Neuronal stem cell (in vitro differentiated cells): ENCODE results near the gene CCDC154.
A peak's percentile ranks its signal among the peaks of the same experiment; 100 is the strongest.

Experiments used
- DNase-seq: peaks from one replicate; pipeline ENCODE4 v3.0.0-alpha.2; 2013; ENCODE audit warnings: low spot score
- H2AFZ ChIP-seq: one replicate; pipeline ENCODE4 v1.6.1; 2013; ENCODE audit warnings: mild to moderate bottlenecking, low read length, inconsistent platforms
- H2AK5ac ChIP-seq: 2 replicates; pipeline ENCODE4 v1.6.1; 2013; ENCODE audit warnings: low read depth, mild to moderate bottlenecking, inconsistent platforms, low read length, moderate library complexity, mixed read lengths
- H2BK120ac ChIP-seq: 2 replicates; pipeline ENCODE4 v1.6.1; 2013; ENCODE audit warnings: low read depth, mild to moderate bottlenecking, inconsistent platforms, low read length, moderate library complexity, mixed read lengths
- H2BK12ac ChIP-seq: one replicate; pipeline ENCODE4 v1.6.1; 2013; ENCODE audit warnings: low read length, inconsistent platforms
- H2BK15ac ChIP-seq: 2 replicates; pipeline ENCODE4 v1.6.1; 2013; ENCODE audit warnings: mild to moderate bottlenecking, low read length, inconsistent platforms, mixed read lengths
- H2BK5ac ChIP-seq: one replicate; pipeline ENCODE4 v1.6.1; 2013; ENCODE audit warnings: inconsistent platforms, mild to moderate bottlenecking, low read length, moderate library complexity
- H3K14ac ChIP-seq: one replicate; pipeline ENCODE4 v1.6.1; 2013; ENCODE audit warnings: low read length, inconsistent platforms
- H3K18ac ChIP-seq: 2 replicates; pipeline ENCODE4 v1.6.1; 2013; ENCODE audit warnings: low read length, inconsistent platforms
- H3K23ac ChIP-seq: 2 replicates; pipeline ENCODE4 v1.6.1; 2013; ENCODE audit warnings: low read depth, mild to moderate bottlenecking, mixed read lengths, low read length, inconsistent platforms; ENCODE audit not compliant: poor library complexity
- H3K27ac ChIP-seq: replicated peaks from 3 replicates; pipeline ENCODE4 v1.5.1; 2013; ENCODE audit warnings: low read length, inconsistent platforms
- H3K27me3 ChIP-seq, 3 experiments: 2 replicates each; pipeline ENCODE4 v1.6.1; 2013; ENCODE audit warnings: low read length in 3 of 3, mild to moderate bottlenecking in 2 of 3, inconsistent platforms in 1 of 3, low read depth in 1 of 3, mixed read lengths in 1 of 3, moderate library complexity in 1 of 3; ENCODE audit not compliant: control insufficient read depth in 3 of 3, insufficient read depth in 3 of 3
- H3K36me3 ChIP-seq, 2 donors: replicated peaks in 1 of 2; 2 replicates each; pipeline ENCODE4 v1.6.1; 2013; ENCODE audit warnings: low read length in 2 of 2; ENCODE audit not compliant: control insufficient read depth in 2 of 2, insufficient read depth in 2 of 2
- H3K4ac ChIP-seq: 2 replicates; pipeline ENCODE4 v1.6.1; 2013; ENCODE audit warnings: inconsistent platforms, mild to moderate bottlenecking, low read length, moderate library complexity
- H3K4me1 ChIP-seq, 2 donors: 1 replicate in 1 of 2; 2 replicates in 1 of 2; pipeline ENCODE4 v1.6.1; 2013; ENCODE audit warnings: low read length in 2 of 2, low read depth in 1 of 2; ENCODE audit not compliant: control insufficient read depth in 2 of 2, insufficient read depth in 1 of 2
- H3K4me2 ChIP-seq: one replicate; pipeline ENCODE4 v1.6.1; 2013; ENCODE audit warnings: mild to moderate bottlenecking, low read length, inconsistent platforms; ENCODE audit not compliant: insufficient read depth, poor library complexity, severe bottlenecking
- H3K4me3 ChIP-seq, 2 donors: 2 replicates each; pipeline ENCODE4 v1.5.1; 2013; ENCODE audit warnings: low read length in 2 of 2, mild to moderate bottlenecking in 2 of 2, inconsistent platforms in 1 of 2, moderate library complexity in 1 of 2
- H3K79me1 ChIP-seq: one replicate; pipeline ENCODE4 v1.6.1; 2013; ENCODE audit warnings: low read depth, mild to moderate bottlenecking, inconsistent platforms, low read length, moderate library complexity
- H3K9ac ChIP-seq: one replicate; pipeline ENCODE4 v1.6.1; 2013; ENCODE audit warnings: mild to moderate bottlenecking, low read depth, low read length, inconsistent platforms; ENCODE audit not compliant: poor library complexity
- H3K9me3 ChIP-seq, 2 donors: replicated peaks in 1 of 2; 2 replicates each; pipeline versions ENCODE3 to v1.6.1; 2013; ENCODE audit warnings: low read length in 2 of 2, mild to moderate bottlenecking in 2 of 2, inconsistent platforms in 1 of 2, low read depth in 1 of 2, mixed read lengths in 1 of 2, moderate library complexity in 1 of 2; ENCODE audit not compliant: control insufficient read depth in 2 of 2, insufficient read depth in 1 of 2
- H4K8ac ChIP-seq: one replicate; pipeline ENCODE4 v1.6.1; 2013; ENCODE audit warnings: low read depth, mild to moderate bottlenecking, inconsistent platforms, low read length, moderate library complexity
- H4K91ac ChIP-seq: one replicate; pipeline ENCODE4 v1.6.1; 2013; ENCODE audit warnings: low read length, low read depth, mild to moderate bottlenecking, inconsistent platforms; ENCODE audit not compliant: poor library complexity
- whole genome bisulfite sequencing, 2 donors: extraction: QIAGEN DNeasy Blood & Tissue Kit; methylation state at CpG; one replicate each; pipeline ENCODE4 v1.1.7; 2013; ENCODE audit warnings: missing lambda C conversion rate in 2 of 2, mixed read lengths in 1 of 2; ENCODE audit not compliant: insufficient read length in 2 of 2, insufficient replicate concordance in 1 of 2; ENCODE audit errors: extremely low coverage in 2 of 2; 5-methylcytosine and 5-hydroxymethylcytosine counted together

CCDC154 gene

DNA sequence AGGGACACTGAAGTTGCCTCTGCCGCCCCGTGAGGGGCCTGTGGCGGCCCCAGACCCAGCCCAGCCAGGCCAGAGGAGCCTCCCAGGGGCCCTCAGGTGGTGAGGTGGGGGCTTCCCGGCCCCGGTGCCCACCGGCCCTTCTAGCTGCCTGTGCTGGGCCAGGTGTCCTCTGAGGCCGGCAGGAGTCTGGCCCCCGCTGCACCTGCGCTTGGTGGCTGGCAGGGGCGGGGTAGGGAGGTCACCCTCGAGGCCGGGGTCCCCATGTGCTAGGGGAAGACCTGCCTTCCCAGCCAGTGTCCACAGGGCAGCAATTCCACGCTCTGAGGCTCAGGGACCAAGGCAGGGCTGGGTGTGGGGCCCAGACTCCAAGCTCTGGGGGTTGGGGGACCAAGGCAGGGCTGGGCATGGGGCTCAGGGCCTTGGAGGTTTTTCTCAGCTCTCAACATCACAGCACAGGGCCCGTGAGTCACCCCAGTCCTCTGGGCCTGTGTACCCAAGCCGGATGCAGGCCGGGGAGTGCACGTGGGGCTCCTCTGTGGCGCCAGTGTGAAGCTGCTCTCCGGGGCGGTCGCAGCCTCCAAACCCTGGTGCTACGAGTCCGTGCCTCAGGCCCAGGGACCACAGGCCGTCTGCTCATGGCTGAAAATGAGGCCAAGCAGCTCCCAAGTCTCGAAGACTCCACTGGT is 1.3 kb upstream of the CCDC154 start:
- Histone ChIP-seq H3K4me1 (no peaks in the 10 kb centered on the region), H3K14ac (no peak overlapping the region), H2AFZ (no peak overlapping the region), H2BK5ac (no peak overlapping the region), H2BK12ac (no peak overlapping the region), H3K27ac (no peak overlapping the region), H3K4ac (no peak overlapping the region), H3K27me3 (no peaks in the 10 kb centered on the region), H3K36me3 (peaks cover 6 to 41% of the 10 kb centered on the region in 2 donors), H3K79me1 (peaks cover 3% of the 10 kb centered on the region), H4K8ac (no peak overlapping the region), H3K23ac (no peak overlapping the region), H2AK5ac (peak overlapping the region; percentile 14), H2BK15ac (no peak overlapping the region), H3K9ac (no peak overlapping the region), H3K4me2 (no peak overlapping the region), H3K4me3 (no peak overlapping the region), H3K18ac (no peak overlapping the region), H2BK120ac (no peak overlapping the region), H4K91ac (no peak overlapping the region), H3K9me3 (no peaks in the 10 kb centered on the region)
- WGBS, 2 donors = no CpG with 5 or more reads among the region's 25 CpGs
- no peak for DNase-seq

DNA sequence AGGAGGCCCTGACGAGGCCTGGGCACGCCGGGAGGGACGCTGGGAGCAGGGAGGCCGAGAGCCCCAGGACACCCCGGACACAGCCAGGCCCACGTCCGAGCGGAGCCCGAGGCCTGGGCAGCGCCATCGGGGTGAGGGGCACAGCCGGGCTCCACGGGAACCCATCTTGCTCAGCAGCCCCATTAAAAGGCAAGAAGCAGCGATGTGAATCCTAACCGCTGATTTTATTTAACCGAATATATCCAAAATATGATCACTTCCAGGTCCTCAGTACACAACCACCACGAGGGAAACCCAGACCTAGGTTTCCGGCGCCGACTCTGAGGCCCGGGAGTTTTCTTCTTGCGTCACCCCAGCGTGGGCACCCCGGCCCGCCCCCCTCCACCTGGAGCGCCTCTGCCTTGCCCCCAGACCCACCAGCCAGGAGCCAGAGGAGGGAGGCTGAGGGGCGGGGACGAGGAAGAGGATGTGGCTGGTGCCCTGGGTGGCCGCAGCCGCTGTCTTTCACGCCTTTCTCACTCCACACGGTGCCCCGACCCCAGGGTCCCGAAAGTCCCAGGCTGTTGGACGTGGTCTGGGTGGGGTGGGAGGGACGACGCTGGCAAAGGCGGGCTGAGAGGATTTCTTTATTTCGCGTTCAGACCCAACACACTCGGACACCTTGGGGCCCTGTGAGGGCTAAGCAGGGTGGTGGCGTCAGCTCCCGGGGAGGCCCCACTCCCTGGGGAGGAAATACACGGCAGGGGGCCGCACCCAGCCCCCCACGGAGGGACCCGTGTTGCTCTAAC is 568 bp upstream of the CCDC154 start:
- Histone ChIP-seq H2BK15ac (no peak overlapping the region), H3K4me3 (no peak overlapping the region), H4K8ac (no peak overlapping the region), H3K27ac (no peak overlapping the region), H3K14ac (no peak overlapping the region), H3K4ac (no peak overlapping the region), H2AFZ (no peak overlapping the region), H3K79me1 (peaks cover 3% of the 10 kb centered on the region), H2BK12ac (no peak overlapping the region), H3K27me3 (no peaks in the 10 kb centered on the region), H3K4me1 (no peaks in the 10 kb centered on the region), H3K4me2 (no peak overlapping the region), H3K9me3 (no peaks in the 10 kb centered on the region), H3K36me3 (peaks cover 6 to 33% of the 10 kb centered on the region in 2 donors), H3K9ac (no peak overlapping the region), H3K18ac (no peak overlapping the region), H3K23ac (no peak overlapping the region), H2AK5ac (peak overlapping the region; percentile 37), H2BK120ac (no peak overlapping the region), H2BK5ac (no peak overlapping the region), H4K91ac (no peak overlapping the region)
- no CpG with 5 or more reads among the region's 48 CpGs for WGBS, 2 donors
- no peak for DNase-seq

DNA sequence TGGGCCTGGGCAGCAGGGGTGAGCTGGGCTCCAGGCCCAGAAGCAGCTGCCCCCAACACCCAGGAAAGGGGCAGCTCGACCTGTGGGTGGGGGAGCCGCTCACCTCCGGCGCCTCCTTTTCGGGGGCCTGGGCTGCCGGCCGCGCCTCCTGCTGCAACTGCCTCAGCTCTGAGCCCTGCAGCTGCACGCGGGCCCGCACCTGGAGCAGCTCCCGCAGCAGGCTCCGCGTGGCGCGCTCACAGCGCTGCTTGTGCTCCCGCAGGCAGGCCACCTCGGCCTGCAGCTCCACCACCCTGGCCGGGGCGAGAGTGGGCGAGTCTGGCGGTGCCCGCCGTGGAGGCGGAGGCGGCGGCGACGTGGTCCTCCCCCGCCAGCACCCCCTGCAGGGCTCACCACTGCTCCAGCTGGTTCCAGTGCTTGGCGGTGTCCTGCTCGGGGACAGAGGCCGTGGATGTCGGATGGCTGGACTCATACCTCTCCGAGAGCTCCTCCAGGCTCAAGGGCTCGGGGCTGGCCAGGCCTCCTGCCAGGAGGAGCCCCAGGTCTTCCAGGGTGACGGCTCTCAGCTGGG is 868 bp downstream of the CCDC154 start:
- Histone ChIP-seq H3K23ac (no peak overlapping the region), H3K14ac (no peak overlapping the region), H3K36me3 (peaks cover 3 to 20% of the 10 kb centered on the region in 2 donors), H2BK15ac (no peak overlapping the region), H3K4me3 (no peak overlapping the region), H2AFZ (no peak overlapping the region), H2BK5ac (peak overlapping the region; percentile 82), H2BK120ac (no peak overlapping the region), H3K9ac (no peak overlapping the region), H3K27ac (no peak overlapping the region), H3K18ac (peak overlapping the region; percentile 27), H3K4me1 (no peaks in the 10 kb centered on the region), H2AK5ac (peak overlapping the region; percentile 46), H3K4me2 (no peak overlapping the region), H2BK12ac (no peak overlapping the region), H4K8ac (no peak overlapping the region), H3K9me3 (no peaks in the 10 kb centered on the region), H4K91ac (no peak overlapping the region), H3K4ac (no peak overlapping the region), H3K27me3 (no peaks in the 10 kb centered on the region), H3K79me1 (peaks cover 3% of the 10 kb centered on the region)
- no CpG with 5 or more reads among the region's 38 CpGs for WGBS, 2 donors
- no peak for DNase-seq

DNA sequence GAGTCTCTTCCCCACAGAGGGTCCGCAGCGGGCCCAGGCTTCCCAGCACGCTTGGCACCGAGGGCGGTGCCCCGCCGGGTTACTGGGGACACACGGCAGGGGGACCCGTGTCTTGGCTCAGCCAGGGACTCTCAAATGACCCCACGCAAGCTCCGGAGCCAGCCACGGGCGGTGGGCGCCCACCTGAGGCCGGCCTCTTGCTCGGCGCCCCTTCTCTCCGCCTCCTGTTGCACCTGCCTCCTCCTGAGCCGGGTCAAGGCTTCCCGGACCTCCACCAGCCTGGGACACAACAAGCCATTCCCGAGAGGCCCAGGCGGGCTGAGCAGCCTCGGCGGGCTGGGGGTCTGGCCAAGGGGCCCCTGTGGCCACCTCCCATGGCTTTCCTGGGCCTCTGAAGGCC is 1.7 kb downstream of the CCDC154 start:
- Histone ChIP-seq H2BK5ac (peak overlapping the region; percentile 82), H4K8ac (no peak overlapping the region), H3K27ac (no peak overlapping the region), H2AK5ac (peak overlapping the region; percentile 46), H3K4me3 (no peak overlapping the region), H2BK120ac (no peak overlapping the region), H3K14ac (no peak overlapping the region), H3K23ac (no peak overlapping the region), H3K4me2 (no peak overlapping the region), H3K9ac (no peak overlapping the region), H2BK15ac (peak overlapping the region; percentile 75), H3K18ac (no peak overlapping the region), H3K27me3 (no peaks in the 10 kb centered on the region), H3K9me3 (no peaks in the 10 kb centered on the region), H3K4ac (no peak overlapping the region), H3K79me1 (no peaks in the 10 kb centered on the region), H4K91ac (no peak overlapping the region), H3K4me1 (no peaks in the 10 kb centered on the region), H2AFZ (no peak overlapping the region), H2BK12ac (peak overlapping the region; percentile 0), H3K36me3 (peaks cover 0 to 12% of the 10 kb centered on the region in 2 donors)
- DNase-seq = no peak
- no CpG with 5 or more reads among the region's 24 CpGs for WGBS, 2 donors
